Measurements from ENCODE around the gene CMTM5. TPM values are rescaled to one million over a fixed set of nuclear protein-coding genes. Genes with fewer than 3 reads are reported as not detected.
"Not testable (repeated sequence)": the region's sequence is repeated elsewhere in the genome, so short reads cannot be mapped to it uniquely, and the experiment has no call there.

The CMTM5 gene
- total and polyA plus RNA-seq, 7 experiments from 2014 or later, result not detected

DNA sequence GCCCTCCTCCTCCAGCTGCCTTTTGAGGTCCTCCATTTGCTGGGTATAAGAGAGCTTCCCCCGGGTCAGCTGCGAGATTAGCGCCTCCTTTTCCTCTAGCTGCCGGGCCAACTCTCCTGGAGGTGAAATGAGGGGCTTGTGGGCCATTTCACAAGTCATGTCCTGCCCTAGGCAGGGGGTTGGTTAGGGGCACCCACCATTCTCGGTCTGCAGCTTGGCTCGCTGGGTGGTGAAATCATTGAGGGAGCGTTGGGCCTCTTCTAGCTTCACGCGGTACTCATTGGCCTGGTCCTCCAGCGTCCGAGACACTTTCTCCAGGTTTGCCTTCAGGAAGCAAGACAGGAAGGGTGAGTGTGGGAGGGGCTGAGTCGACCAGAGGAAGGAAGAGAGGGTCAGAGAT, 12.6 kb downstream of the CMTM5 start:
- H3K27me3 Mint-ChIP-seq, result peaks cover 0 to 14% (median 0%) of the 10 kb centered on the region in 5 donors
- intact Hi-C loops (cut with micrococcal nuclease), result no loop called here
- H3K4me3 ChIP-seq (ENCODE audit: low read length), result no peak overlapping the region
- no peak for DNase-seq
- ATAC-seq, result no peak
- H3K9me3 ChIP-seq (ENCODE audit: control insufficient read depth in 2 of 3, low read length in 3 of 3), result no peaks in the 10 kb centered on the region
- H3K9me3 Mint-ChIP-seq, result peaks cover 0 to 1% (median 0%) of the 10 kb centered on the region in 11 donors
- no peaks in the 10 kb centered on the region for H3K36me3 Mint-ChIP-seq
- H3K4me1 Mint-ChIP-seq, result no peaks in the 10 kb centered on the region
- H3K27ac Mint-ChIP-seq, result no peak overlapping the region
- ChIA-PET POLR2A (no interaction called here), CTCF (interaction anchor here (3.5 kb wide), 1 partner anchor 9 kb away, joined by 11 read pairs; no protein-coding TSS in a partner anchor)
- H3K27ac ChIP-seq (ENCODE audit: low read depth, low read length), result no peak overlapping the region
- no peaks in the 10 kb centered on the region for H3K36me3 ChIP-seq (ENCODE audit: control insufficient read depth in 2 of 3, insufficient read depth in 3 of 3, low read length in 3 of 3)
- H3K4me3 Mint-ChIP-seq, result no peak overlapping the region
- H3K27me3 ChIP-seq (ENCODE audit: control insufficient read depth in 2 of 2, insufficient read depth in 2 of 2, low read length in 2 of 2), result no peaks in the 10 kb centered on the region
- no peaks in the 10 kb centered on the region for H3K4me1 ChIP-seq (ENCODE audit: control insufficient read depth in 2 of 2, insufficient read depth in 2 of 2, low read length in 2 of 2)

- H3K4me1 ChIP-seq (ENCODE audit: control insufficient read depth in 2 of 2, insufficient read depth in 2 of 2, low read length in 2 of 2); H3K9me3 ChIP-seq (ENCODE audit: control insufficient read depth in 2 of 3, low read length in 3 of 3); H3K27me3 ChIP-seq (ENCODE audit: control insufficient read depth in 2 of 2, insufficient read depth in 2 of 2, low read length in 2 of 2); H3K27ac ChIP-seq (ENCODE audit: low read depth, low read length); H3K4me3 ChIP-seq (ENCODE audit: low read length); H3K4me3 Mint-ChIP-seq; H3K4me1 Mint-ChIP-seq; H3K9me3 Mint-ChIP-seq; POLR2A ChIA-PET; intact Hi-C loops (cut with micrococcal nuclease); H3K27ac Mint-ChIP-seq; H3K36me3 Mint-ChIP-seq; H3K36me3 ChIP-seq (ENCODE audit: control insufficient read depth in 2 of 3, insufficient read depth in 3 of 3, low read length in 3 of 3); ATAC-seq; DNase-seq: not testable (repeated sequence)
- H3K27me3 Mint-ChIP-seq, result peaks cover 0 to 14% (median 0%) of the 10 kb centered on the region in 5 donors
- CTCF ChIA-PET, result interaction anchor here (3.5 kb wide), 1 partner anchor 9 kb away, joined by 11 read pairs; no protein-coding TSS in a partner anchor
Measured at GRCh38 chr14:23389871-23390270, 13.0 kb downstream of the CMTM5 start.

DNA sequence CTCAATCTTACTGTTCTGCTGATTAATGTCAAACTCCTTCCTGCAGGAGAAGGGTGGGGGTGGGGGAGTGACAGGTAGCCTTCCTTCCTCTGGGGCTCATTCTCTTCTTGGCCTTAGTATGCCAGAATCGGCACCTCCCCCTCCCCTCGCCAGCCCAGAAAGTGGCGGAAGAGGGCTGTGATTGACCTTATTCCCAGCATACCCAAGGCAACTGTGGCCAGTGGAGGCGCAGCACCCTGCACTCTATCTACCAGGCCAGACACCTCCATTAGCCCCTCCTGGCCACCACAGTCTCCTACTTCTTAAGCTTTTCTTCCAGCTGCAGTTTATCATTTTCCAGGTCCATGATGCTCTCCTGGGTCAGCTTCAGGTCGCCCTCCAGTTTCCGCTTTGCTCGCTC, 15.8 kb downstream of the CMTM5 start:
- H3K27ac ChIP-seq (ENCODE audit: low read depth, low read length), result no peak overlapping the region
- no peak overlapping the region for H3K4me3 ChIP-seq (ENCODE audit: low read length)
- H3K27me3 Mint-ChIP-seq, result peaks cover 0 to 16% (median 4%) of the 10 kb centered on the region in 5 donors
- no peak for DNase-seq
- intact Hi-C loops (cut with micrococcal nuclease), result no loop called here
- H3K4me3 Mint-ChIP-seq, result no peak overlapping the region
- no peak for ATAC-seq
- H3K9me3 Mint-ChIP-seq, result no peaks in the 10 kb centered on the region
- H3K27me3 ChIP-seq (ENCODE audit: control insufficient read depth in 2 of 2, insufficient read depth in 2 of 2, low read length in 2 of 2), result no peaks in the 10 kb centered on the region
- no peaks in the 10 kb centered on the region for H3K36me3 Mint-ChIP-seq
- no peaks in the 10 kb centered on the region for H3K9me3 ChIP-seq (ENCODE audit: control insufficient read depth in 2 of 3, low read length in 3 of 3)
- H3K4me1 ChIP-seq (ENCODE audit: control insufficient read depth in 2 of 2, insufficient read depth in 2 of 2, low read length in 2 of 2), result no peaks in the 10 kb centered on the region
- no peak overlapping the region for H3K27ac Mint-ChIP-seq
- POLR2A ChIA-PET, result interaction anchor here (0.7 kb wide), 1 partner anchor 25 kb away, joined by 5 read pairs; no protein-coding TSS in a partner anchor
- CTCF ChIA-PET, result interaction anchor here (0.6 to 3.5 kb wide), 4 partner anchors 10 to 248 kb away, joined by 3 to 11 read pairs (median 3); no protein-coding TSS in a partner anchor
- no peaks in the 10 kb centered on the region for H3K36me3 ChIP-seq (ENCODE audit: control insufficient read depth in 2 of 3, insufficient read depth in 3 of 3, low read length in 3 of 3)
- H3K4me1 Mint-ChIP-seq, result no peaks in the 10 kb centered on the region

- no peaks in the 10 kb centered on the region for H3K36me3 ChIP-seq (ENCODE audit: control insufficient read depth in 2 of 3, insufficient read depth in 3 of 3, low read length in 3 of 3)
- H3K27me3 ChIP-seq (ENCODE audit: control insufficient read depth in 2 of 2, insufficient read depth in 2 of 2, low read length in 2 of 2), result no peaks in the 10 kb centered on the region
- Mint-ChIP-seq H3K9me3 (no peaks in the 10 kb centered on the region), H3K36me3 (no peaks in the 10 kb centered on the region), H3K27ac (no peak overlapping the region), H3K4me1 (peaks cover 0 to 1% (median 0%) of the 10 kb centered on the region in 7 donors), H3K4me3 (no peak overlapping the region), H3K27me3 (peaks cover 0 to 9% (median 4%) of the 10 kb centered on the region in 5 donors)
- no peaks in the 10 kb centered on the region for H3K4me1 ChIP-seq (ENCODE audit: control insufficient read depth in 2 of 2, insufficient read depth in 2 of 2, low read length in 2 of 2)
- intact Hi-C loops (cut with micrococcal nuclease), result no loop called here
- ATAC-seq (no peak), DNase-seq (no peak)
- CTCF ChIA-PET, result no interaction called here
- no peak overlapping the region for H3K4me3 ChIP-seq (ENCODE audit: low read length)
- no peak overlapping the region for H3K27ac ChIP-seq (ENCODE audit: low read depth, low read length)
- POLR2A ChIA-PET, result no interaction called here
- H3K9me3 ChIP-seq (ENCODE audit: control insufficient read depth in 2 of 3, low read length in 3 of 3), result no peaks in the 10 kb centered on the region
Measured at GRCh38 chr14:23396126-23396525, 19.3 kb downstream of the CMTM5 start.

DNA sequence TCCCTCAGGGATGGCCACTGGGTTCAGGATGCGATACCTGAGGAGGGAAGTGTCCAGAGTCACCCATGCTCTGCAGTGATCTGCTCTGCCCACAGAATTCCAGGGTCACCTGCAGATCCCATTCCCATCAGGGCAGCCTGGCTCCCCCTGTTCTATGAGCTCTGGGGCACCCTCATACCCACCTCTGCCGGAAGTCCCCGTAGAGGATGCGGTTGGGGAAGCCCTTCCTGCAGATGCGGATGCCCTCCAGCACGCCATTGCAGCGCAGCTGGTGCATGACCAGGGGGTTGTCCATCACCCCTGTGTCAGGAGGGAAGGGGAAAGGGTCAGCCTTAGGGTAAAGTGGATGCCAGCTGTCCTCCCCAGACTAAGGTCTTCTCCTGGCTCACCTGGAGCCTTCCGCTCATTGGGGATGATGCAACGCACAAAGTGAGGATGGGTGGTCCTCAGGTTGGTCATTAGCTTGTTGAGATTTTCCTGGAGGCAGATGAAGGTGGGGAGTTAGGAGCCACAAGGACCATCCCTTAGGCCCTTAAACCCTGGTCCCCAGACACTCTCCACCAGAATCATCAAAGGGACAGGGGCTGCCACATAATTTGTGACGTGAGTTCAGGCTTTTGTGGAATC, 20.0 kb downstream of the CMTM5 start:
- ChIA-PET POLR2A (no interaction called here), CTCF (interaction anchor here (0.6 kb wide), 1 partner anchor 296 kb away, joined by 3 read pairs; no protein-coding TSS in a partner anchor)
- Mint-ChIP-seq H3K36me3 (no peaks in the 10 kb centered on the region), H3K27me3 (peaks cover 0 to 9% (median 2%) of the 10 kb centered on the region in 5 donors), H3K27ac (no peak overlapping the region), H3K9me3 (no peaks in the 10 kb centered on the region), H3K4me3 (no peak overlapping the region), H3K4me1 (peaks cover 0 to 1% (median 0%) of the 10 kb centered on the region in 7 donors)
- no peaks in the 10 kb centered on the region for H3K9me3 ChIP-seq (ENCODE audit: control insufficient read depth in 2 of 3, low read length in 3 of 3)
- no peak overlapping the region for H3K27ac ChIP-seq (ENCODE audit: low read depth, low read length)
- intact Hi-C loops (cut with micrococcal nuclease), result no loop called here
- H3K36me3 ChIP-seq (ENCODE audit: control insufficient read depth in 2 of 3, insufficient read depth in 3 of 3, low read length in 3 of 3), result no peaks in the 10 kb centered on the region
- no peaks in the 10 kb centered on the region for H3K27me3 ChIP-seq (ENCODE audit: control insufficient read depth in 2 of 2, insufficient read depth in 2 of 2, low read length in 2 of 2)
- ATAC-seq (no peak), DNase-seq (no peak)
- H3K4me1 ChIP-seq (ENCODE audit: control insufficient read depth in 2 of 2, insufficient read depth in 2 of 2, low read length in 2 of 2), result no peaks in the 10 kb centered on the region
- H3K4me3 ChIP-seq (ENCODE audit: low read length), result no peak overlapping the region

GRCh38 chr14:23398348-23398747, 21.5 kb downstream of the CMTM5 start:
- Histone ChIP-seq H3K9me3 (ENCODE audit: control insufficient read depth in 2 of 3, low read length in 3 of 3) (no peaks in the 10 kb centered on the region), H3K4me1 (ENCODE audit: control insufficient read depth in 2 of 2, insufficient read depth in 2 of 2, low read length in 2 of 2) (no peaks in the 10 kb centered on the region), H3K4me3 (ENCODE audit: low read length) (no peak overlapping the region), H3K27ac (ENCODE audit: low read depth, low read length) (no peak overlapping the region), H3K36me3 (ENCODE audit: control insufficient read depth in 2 of 3, insufficient read depth in 3 of 3, low read length in 3 of 3) (no peaks in the 10 kb centered on the region), H3K27me3 (ENCODE audit: control insufficient read depth in 2 of 2, insufficient read depth in 2 of 2, low read length in 2 of 2) (no peaks in the 10 kb centered on the region)
- ChIA-PET POLR2A (no interaction called here), CTCF (no interaction called here)
- intact Hi-C loops (cut with micrococcal nuclease), result no loop called here
- no peaks in the 10 kb centered on the region for H3K9me3 Mint-ChIP-seq
- H3K27me3 Mint-ChIP-seq, result peaks cover 0 to 9% (median 8%) of the 10 kb centered on the region in 5 donors
- H3K4me1 Mint-ChIP-seq, result peaks cover 0 to 6% (median 0%) of the 10 kb centered on the region in 7 donors
- H3K27ac Mint-ChIP-seq, result no peak overlapping the region
- DNase-seq (no peak), ATAC-seq (no peak)
- no peak overlapping the region for H3K4me3 Mint-ChIP-seq
- no peaks in the 10 kb centered on the region for H3K36me3 Mint-ChIP-seq

- H3K27ac ChIP-seq (ENCODE audit: low read depth, low read length), result no peak overlapping the region
- H3K9me3 Mint-ChIP-seq, result no peaks in the 10 kb centered on the region
- H3K36me3 ChIP-seq (ENCODE audit: control insufficient read depth in 2 of 3, insufficient read depth in 3 of 3, low read length in 3 of 3), result no peaks in the 10 kb centered on the region
- H3K4me3 Mint-ChIP-seq, result no peak overlapping the region
- DNase-seq (no peak), ATAC-seq (no peak)
- H3K27me3 ChIP-seq (ENCODE audit: control insufficient read depth in 2 of 2, insufficient read depth in 2 of 2, low read length in 2 of 2), result no peaks in the 10 kb centered on the region
- H3K4me1 Mint-ChIP-seq, result peaks cover 0 to 6% (median 0%) of the 10 kb centered on the region in 7 donors
- CTCF ChIA-PET, result no interaction called here
- no peaks in the 10 kb centered on the region for H3K36me3 Mint-ChIP-seq
- no peaks in the 10 kb centered on the region for H3K9me3 ChIP-seq (ENCODE audit: control insufficient read depth in 2 of 3, low read length in 3 of 3)
- no peak overlapping the region for H3K4me3 ChIP-seq (ENCODE audit: low read length)
- H3K27me3 Mint-ChIP-seq, result peaks cover 0 to 10% (median 8%) of the 10 kb centered on the region in 5 donors
- no peaks in the 10 kb centered on the region for H3K4me1 ChIP-seq (ENCODE audit: control insufficient read depth in 2 of 2, insufficient read depth in 2 of 2, low read length in 2 of 2)
- H3K27ac Mint-ChIP-seq, result no peak overlapping the region
- intact Hi-C loops (cut with micrococcal nuclease), result no loop called here
- POLR2A ChIA-PET, result interaction anchor here (0.5 kb wide), 1 partner anchor 281 kb away, joined by 3 read pairs; no protein-coding TSS in a partner anchor
Measured at GRCh38 chr14:23399136-23399535, 22.3 kb downstream of the CMTM5 start.
